ENCODE results near the gene ADAMTS5. TPM values are rescaled to one million over a fixed set of nuclear protein-coding genes. Genes with fewer than 3 reads are reported as not detected.

The ADAMTS5 gene
- total RNA-seq: under 0.01 and 1.4 TPM in 2 replicates

DNA sequence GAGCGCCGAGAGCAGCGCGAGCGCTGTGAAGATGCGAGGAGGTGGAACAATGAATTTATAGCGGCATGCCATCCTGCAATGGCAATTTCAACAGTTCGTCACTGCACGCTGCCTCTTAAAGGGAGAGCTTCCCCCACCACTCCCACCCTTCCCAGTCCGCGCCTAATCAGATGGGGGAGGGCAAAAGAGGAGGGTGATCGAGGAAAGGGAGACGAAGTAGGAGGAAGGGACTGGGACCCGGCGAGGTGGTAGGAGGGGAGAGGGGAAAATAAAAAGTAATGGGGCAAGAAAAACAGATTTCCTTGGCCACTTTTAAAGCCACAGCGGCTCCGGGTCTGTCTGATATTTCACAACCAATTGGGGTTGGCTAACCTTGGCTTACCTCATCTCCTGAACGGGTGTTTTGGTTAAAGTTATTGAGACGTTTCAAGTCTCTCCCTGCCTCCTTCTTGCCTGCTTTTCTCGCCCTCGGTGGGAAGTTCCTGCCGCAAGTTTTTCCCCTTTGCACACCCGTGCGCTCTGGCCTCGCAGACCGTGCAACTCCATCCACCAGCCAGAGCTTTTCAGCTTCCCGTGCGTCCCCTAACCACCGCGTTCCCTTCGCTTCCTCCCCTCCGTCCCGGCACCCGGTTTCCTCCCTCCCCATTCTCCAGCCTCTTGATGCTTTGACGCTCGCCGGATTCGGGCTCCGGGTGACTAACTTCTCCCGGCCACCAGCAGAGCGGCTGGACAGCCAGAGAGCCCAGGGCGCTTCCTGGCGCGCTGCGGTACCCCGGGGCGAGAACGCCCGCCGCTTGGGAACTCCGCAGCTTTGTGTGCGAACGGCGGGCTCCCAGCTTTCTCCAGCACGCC lies at the start of gene ADAMTS5:
Gene ADAMTS5 (minus strand): TSS at position 27 of the 852 bp plus-strand sequence. CDS start 697 bp downstream, outside the sequence.

Other genes with a start within 250 kb of the ADAMTS5 start
- gene ADAMTS1, start 121.7 kb downstream of the ADAMTS5 start, total RNA-seq: 50.9 and 68.2 TPM in 2 replicates